ENCODE results near the gene LY6G5C. TPM values are rescaled to one million over a fixed set of nuclear protein-coding genes. Genes with fewer than 3 reads are reported as not detected.
A peak's percentile ranks its signal among the peaks of the same experiment; 100 is the strongest.

LY6G5C gene
- polyA plus RNA-seq, 3 donors from 2014 or later: 4.6 to 9.7 (median 6.1) TPM

DNA sequence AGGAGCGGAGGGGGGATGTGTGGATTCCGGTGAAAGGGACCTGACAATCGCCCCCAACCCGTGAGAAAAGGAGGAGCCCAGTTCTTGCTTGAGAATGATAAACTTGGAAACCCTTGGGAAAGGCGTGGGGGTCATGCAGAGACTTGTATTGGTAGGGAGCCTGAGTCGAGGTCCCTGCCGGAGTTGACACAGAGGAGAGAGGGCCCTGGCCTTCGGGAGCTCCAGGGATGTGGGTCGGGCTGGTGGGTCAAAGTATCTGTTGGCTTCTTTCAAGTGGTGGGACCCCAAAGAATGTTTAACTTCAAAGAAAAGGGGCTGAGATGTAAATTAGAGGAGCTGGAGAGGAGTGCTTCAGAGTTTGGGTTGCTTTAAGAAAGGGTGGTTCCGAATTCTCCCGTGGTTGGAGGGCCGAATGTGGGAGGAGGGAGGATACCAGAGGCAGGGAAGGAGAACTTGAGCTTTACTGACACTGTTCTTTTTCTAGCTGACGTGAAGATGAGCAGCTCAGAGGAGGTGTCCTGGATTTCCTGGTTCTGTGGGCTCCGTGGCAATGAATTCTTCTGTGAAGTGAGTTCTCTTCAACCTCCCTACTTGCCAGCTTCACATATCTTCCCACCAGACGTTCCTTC lies 14.4 kb downstream of the LY6G5C start:
- Mint-ChIP-seq H3K27me3 (ENCODE audit: low read depth in 3 of 3) (peaks cover 12 to 16% (median 13%) of the 10 kb centered on the region in 3 donors), H3K36me3 (peaks cover 4 to 45% (median 15%) of the 10 kb centered on the region in 3 donors), H3K9me3 (no peaks in the 10 kb centered on the region), H3K27ac (peak overlapping the region; percentile 95 to 99 (median 99)), H3K4me1 (peaks cover 50 to 54% of the 10 kb centered on the region in 2 donors), H3K4me3 (peak overlapping the region; percentile 88 to 100 (median 97))
- DNase-seq: no peak

DNA sequence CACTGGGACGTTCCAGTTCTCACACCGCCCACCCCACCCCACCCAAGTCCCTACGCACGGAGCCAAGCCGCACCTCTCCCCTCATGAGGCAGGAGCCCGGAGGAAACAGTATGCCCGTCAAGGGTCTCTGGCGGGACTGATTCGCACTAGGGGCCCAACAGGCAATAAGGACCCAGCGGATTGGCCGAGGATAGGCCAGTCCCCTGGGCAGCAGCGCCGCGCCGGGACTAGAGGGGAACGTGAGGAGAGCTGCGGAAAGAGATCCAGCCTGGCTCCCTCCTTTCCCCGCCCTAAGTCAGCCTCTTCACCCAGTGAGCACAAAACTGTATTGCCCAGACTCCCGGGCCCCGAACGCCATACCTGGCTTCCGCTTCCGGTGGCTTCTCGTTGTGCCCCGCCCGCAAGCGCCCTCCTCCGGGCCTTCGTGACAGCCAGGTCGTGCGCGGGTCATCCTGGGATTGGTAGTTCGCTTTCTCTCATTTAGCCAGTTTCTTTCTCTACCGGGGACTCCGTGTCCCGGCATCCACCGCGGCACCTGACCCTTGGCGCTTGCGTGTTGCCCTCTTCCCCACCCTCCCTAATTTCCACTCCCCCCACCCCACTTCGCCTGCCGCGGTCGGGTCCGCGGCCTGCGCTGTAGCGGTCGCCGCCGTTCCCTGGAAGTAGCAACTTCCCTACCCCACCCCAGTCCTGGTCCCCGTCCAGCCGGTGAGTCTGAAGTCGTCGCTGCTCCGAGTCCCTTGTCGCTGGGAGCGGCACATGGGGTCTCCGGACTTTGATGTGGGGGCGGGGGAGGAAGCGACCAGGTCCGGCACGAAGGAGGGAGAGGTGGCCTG lies 15.1 kb downstream of the LY6G5C start, which contains the start of gene CSNK2B:
Gene CSNK2B (plus strand): TSS at position 580 of the 836 bp plus-strand sequence. CDS start 752 bp downstream, outside the sequence.
- H3K27ac Mint-ChIP-seq: peak within 1 kb of the TSS; percentile 95 to 99 (median 99)
- peak; percentile 97 for DNase-seq
- peaks cover 12 to 16% (median 13%) of the 10 kb centered on the region in 3 donors for H3K27me3 Mint-ChIP-seq (ENCODE audit: low read depth in 3 of 3)
- no peaks in the 10 kb centered on the region for H3K9me3 Mint-ChIP-seq
- H3K36me3 Mint-ChIP-seq: peaks cover 4 to 41% (median 15%) of the 10 kb centered on the region in 3 donors
- peaks cover 56 to 61% of the 10 kb centered on the region in 2 donors for H3K4me1 Mint-ChIP-seq
- peak within 1 kb of the TSS; percentile 88 to 100 (median 97) for H3K4me3 Mint-ChIP-seq

DNA sequence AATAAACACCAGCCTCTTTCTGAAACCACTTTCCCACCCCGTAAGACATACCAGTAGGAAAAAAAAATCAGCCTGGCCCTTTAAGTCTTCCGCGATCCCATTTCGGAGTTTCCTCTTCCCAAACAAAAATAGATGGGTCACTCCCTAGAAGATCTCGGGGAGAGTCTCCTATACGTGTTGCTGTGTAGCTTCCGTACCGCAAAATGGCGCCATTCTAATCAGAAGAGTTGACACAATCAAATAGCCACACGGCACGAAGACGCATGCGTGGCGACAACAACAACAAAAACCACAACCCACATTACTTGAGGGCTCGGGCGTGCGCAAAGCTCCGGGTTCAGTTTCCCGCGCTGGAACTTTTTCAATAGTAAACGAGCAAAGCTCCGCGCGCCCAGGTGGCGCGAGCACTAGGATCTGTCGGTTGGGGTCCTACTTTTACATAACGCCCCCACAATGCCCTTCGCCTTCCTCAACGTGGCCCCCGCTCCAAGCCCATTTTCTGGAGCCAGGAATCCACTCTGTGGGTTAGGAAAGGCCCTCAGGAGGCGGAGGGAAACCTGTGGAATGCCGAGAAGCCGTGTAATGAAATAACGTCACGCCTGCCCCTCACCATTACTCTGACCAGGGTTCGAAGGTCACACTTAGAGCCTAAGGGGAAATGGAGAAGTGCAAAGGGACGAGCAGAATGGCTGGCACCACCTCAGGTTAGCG lies 15.9 kb downstream of the LY6G5C start, which contains the start of gene GPANK1:
Gene GPANK1 (minus strand): TSS at position 208 of the 711 bp plus-strand sequence. CDS start 519 bp downstream, outside the sequence.
- H3K27me3 Mint-ChIP-seq (ENCODE audit: low read depth in 3 of 3): peaks cover 12 to 16% (median 13%) of the 10 kb centered on the region in 3 donors
- H3K4me3 Mint-ChIP-seq: peak within 1 kb of the TSS; percentile 88 to 100 (median 97)
- H3K4me1 Mint-ChIP-seq: peaks cover 61 to 66% of the 10 kb centered on the region in 2 donors
- peaks cover 4 to 34% (median 10%) of the 10 kb centered on the region in 3 donors for H3K36me3 Mint-ChIP-seq
- peak within 1 kb of the TSS; percentile 95 to 99 (median 99) for H3K27ac Mint-ChIP-seq
- DNase-seq: peak; percentile 88 to 91 (median 90)
- no peaks in the 10 kb centered on the region for H3K9me3 Mint-ChIP-seq

DNA sequence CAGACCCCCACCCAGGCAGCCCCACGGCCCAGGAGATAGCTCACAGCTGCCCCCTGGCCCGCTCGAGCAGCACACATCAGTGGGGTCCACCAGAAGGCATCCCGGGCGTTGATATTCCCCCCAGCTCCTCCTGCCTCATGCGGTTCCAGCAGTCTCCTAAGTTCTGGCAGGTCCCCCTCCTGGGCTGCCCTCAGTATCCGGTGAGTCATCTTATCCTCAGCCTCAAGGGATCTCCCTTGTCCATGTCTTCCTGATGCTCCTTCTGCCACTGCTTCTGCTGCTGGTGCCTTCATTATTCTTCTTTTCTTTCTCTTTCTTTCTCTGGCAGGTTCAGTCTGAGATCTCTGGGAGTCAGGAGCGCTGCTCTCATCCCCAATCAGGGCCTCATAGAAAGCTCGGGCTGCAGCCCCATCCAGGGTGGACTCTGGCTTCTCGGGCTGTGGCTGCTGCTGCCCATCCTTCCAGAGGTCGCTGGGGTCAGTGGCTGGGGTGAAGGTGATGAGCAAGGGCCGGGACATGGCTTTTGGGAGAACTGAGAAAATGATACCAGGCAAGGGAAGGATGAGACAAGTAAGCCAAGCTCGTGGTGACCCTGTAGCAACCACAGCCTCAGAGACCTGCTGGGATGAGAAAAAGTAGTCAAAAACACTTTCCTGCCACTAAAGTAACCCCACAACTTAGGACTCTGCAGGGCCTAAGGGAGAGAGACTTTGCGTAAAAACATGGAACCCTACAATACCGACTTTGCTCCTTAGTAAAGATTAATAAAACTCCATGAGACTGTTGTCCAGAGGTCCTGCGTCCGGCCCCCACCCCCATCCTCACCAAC lies 16.7 kb downstream of the LY6G5C start:
- H3K4me3 Mint-ChIP-seq: peak overlapping the region; percentile 88 to 100 (median 97)
- H3K36me3 Mint-ChIP-seq: peaks cover 4 to 29% (median 10%) of the 10 kb centered on the region in 3 donors
- H3K27ac Mint-ChIP-seq: peak overlapping the region; percentile 95 to 99 (median 99)
- DNase-seq: peak in 1 of 3 donors; percentile 12
- no peaks in the 10 kb centered on the region for H3K9me3 Mint-ChIP-seq
- H3K27me3 Mint-ChIP-seq (ENCODE audit: low read depth in 3 of 3): peaks cover 12 to 16% (median 13%) of the 10 kb centered on the region in 3 donors
- peaks cover 69 to 74% of the 10 kb centered on the region in 2 donors for H3K4me1 Mint-ChIP-seq

DNA sequence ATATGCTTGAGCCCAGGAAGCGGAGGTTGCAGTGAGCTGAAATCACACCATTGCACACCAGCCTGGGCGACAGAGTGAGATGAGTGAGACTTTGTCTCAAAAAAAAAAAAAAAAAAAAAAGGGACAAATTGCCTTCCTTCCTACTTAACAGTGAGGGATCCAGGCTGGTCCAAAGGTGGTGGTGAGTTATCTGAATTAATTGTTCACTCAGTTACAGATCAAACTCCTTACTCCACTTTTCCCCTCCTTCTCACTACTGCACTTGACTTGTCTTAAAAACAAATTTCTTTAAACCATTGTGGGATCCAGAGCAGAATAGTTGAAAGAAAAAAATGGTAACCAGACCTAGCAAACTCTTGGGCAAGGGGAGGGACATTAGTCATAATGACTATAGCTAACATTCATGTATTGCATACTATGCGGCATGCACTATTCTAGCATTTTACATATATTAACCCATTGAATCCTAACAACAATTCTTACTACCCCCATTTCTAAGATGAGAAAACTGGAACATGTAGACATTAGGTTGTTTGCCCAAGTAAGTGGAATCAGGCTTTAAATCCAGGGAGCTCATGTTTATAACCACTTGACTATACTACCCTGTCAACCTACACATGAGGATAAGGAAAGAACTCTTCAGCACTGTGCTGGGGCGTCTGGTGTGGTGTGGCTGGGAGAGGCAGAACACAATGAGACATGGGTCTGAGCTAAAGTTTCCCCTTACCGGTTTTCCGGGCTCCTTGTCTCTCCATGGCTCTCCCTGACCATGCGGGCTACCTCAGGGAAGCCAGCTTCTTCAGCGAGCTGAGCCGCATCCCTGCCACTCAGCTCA lies 17.5 kb downstream of the LY6G5C start:
- Mint-ChIP-seq H3K4me3 (peak overlapping the region; percentile 88 to 100 (median 97)), H3K4me1 (peaks cover 75 to 79% of the 10 kb centered on the region in 2 donors), H3K27me3 (ENCODE audit: low read depth in 3 of 3) (peaks cover 12 to 16% (median 13%) of the 10 kb centered on the region in 3 donors), H3K27ac (peak overlapping the region; percentile 32 to 99 (median 98)), H3K36me3 (peaks cover 4 to 22% (median 10%) of the 10 kb centered on the region in 3 donors), H3K9me3 (no peaks in the 10 kb centered on the region)
- no peak for DNase-seq

DNA sequence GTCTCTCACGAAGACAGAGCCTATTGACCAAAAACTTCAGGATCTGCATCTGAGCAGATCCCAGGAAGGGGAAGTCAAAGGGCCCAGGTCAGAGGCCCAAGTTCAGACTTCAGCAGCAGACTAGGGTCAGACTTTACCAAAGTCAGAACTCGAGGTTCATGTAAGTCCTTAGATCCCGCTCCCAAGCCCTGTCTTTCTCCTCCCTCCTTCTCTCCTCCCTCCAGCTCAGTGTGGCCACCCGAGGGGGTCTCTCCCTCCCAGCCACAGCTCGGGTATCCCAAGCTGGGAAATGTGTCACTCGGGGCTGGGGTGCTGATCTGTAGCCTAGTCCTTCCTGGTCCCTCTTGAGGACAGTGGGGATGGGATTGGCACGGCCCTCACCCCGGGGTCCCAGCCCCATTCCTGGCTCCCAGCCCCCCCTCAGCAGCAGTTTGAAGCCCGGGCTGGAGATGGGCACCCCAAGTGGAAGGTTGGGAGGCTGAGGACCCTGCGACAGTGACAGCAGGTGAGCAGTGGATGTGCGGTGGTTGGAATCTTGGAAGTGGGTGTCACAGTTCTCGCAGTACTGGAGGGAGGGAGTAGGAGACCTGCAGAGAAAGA lies 18.6 kb downstream of the LY6G5C start:
- H3K36me3 Mint-ChIP-seq: peaks cover 4 to 17% (median 4%) of the 10 kb centered on the region in 3 donors
- peak overlapping the region in 4 of 5 donors; percentile 40 to 91 (median 70) for H3K4me3 Mint-ChIP-seq
- peaks cover 12 to 16% (median 13%) of the 10 kb centered on the region in 3 donors for H3K27me3 Mint-ChIP-seq (ENCODE audit: low read depth in 3 of 3)
- peaks cover 76 to 79% of the 10 kb centered on the region in 2 donors for H3K4me1 Mint-ChIP-seq
- no peaks in the 10 kb centered on the region for H3K9me3 Mint-ChIP-seq
- no peak for DNase-seq
- peak overlapping the region in 4 of 6 donors; percentile 37 to 70 (median 58) for H3K27ac Mint-ChIP-seq

DNA sequence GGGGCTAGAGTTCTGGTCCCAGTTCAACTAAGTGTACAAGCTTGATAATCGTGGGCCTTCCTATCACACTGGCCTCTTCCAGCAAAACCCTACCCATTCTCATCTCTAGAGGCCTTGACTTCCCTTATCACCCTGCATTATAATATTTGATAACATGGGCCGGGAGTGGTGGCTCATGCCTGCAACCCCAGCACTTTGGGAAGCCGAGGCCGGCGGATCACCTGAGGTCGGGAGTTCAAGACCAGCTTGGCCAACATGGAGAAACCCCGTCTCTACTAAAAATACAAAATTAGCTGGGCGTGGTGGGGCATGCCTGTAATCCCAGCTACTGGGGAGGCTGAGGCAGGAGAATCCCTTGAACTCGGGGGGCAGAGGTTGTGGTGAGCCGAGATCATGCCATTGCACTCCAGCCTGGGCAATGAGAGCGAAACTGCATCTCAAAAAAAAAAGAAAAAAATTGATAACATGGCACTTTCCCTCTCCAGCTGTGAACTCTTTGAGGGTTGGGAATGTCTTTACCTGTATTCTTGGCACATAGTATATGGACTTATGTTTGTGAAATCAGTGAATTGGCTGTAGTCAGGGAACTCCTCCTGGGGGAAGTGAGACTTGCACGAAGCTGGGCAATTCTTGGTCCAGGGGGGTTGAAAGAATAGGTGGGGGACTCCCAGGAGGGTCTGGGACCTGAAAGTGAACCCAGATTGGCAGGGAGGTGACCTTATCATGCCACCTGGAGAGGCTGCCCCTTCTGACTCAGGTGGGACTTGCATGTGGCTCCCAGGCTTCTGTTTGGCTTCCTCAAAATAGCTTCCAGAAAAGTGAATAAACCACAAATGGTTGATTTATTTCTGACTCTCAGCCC lies 19.4 kb downstream of the LY6G5C start:
- DNase-seq: no peak
- peak overlapping the region; percentile 85 to 91 (median 88) for H3K4me3 Mint-ChIP-seq
- peak overlapping the region; percentile 83 to 95 (median 92) for H3K27ac Mint-ChIP-seq
- no peaks in the 10 kb centered on the region for H3K9me3 Mint-ChIP-seq
- H3K36me3 Mint-ChIP-seq: peaks cover 4 to 19% (median 5%) of the 10 kb centered on the region in 3 donors
- H3K4me1 Mint-ChIP-seq: peaks cover 75 to 78% of the 10 kb centered on the region in 2 donors
- H3K27me3 Mint-ChIP-seq (ENCODE audit: low read depth in 3 of 3): peaks cover 12 to 16% (median 13%) of the 10 kb centered on the region in 3 donors

DNA sequence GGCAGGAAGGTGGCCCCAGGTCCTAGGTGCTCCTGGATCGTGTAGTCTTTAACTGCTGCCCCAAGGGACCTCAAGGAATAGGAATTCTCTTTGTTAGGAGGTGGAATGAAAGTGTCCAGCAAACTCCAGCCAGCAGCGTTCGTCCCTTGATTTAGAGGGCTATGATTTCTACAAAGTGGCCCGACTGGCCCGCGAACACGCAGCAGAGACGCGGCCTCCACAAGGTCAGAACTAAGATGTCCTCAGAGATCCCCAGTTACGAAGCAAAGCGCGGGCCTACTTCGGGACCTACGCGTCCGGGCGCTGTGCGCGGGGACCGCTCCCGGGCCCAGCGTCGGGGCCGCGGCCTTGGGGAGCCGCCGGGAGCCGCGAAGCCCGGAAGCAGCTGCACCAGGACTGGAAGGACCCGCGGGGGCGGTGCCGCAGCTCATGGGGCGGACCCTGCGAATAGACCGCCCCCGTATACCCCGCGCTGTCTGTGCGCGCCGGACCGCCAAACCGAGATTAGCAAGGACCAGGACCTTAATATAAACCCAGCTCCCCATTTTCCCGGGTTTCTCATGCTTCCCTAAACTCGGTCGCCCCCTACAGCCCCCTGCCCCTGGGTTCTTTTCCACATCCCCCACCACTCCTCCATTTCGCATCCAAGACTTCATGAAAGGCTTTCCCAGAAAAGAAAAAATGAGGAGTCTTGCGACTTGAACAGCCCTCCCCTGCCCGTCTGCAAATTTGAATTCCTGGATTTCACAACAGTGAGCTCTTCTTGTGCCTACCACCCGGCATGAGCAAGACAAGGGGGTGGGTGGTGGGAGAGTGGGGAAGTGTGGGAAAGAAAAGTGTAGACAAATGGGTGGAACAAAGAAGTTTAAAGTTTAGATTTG lies 20.2 kb downstream of the LY6G5C start, which contains the start of gene C6orf47:
Gene C6orf47 (minus strand): TSS at position 398 of the 881 bp plus-strand sequence. CDS start 831 bp downstream, outside the sequence.
- peak within 1 kb of the TSS; percentile 87 to 91 (median 90) for H3K4me3 Mint-ChIP-seq
- peak within 1 kb of the TSS; percentile 83 to 95 (median 92) for H3K27ac Mint-ChIP-seq
- peaks cover 8 to 19% (median 8%) of the 10 kb centered on the region in 3 donors for H3K36me3 Mint-ChIP-seq
- DNase-seq: peak; percentile 76 to 79 (median 78)
- no peaks in the 10 kb centered on the region for H3K9me3 Mint-ChIP-seq
- peaks cover 73 to 78% of the 10 kb centered on the region in 2 donors for H3K4me1 Mint-ChIP-seq
- peaks cover 9 to 12% (median 11%) of the 10 kb centered on the region in 3 donors for H3K27me3 Mint-ChIP-seq (ENCODE audit: low read depth in 3 of 3)

DNA sequence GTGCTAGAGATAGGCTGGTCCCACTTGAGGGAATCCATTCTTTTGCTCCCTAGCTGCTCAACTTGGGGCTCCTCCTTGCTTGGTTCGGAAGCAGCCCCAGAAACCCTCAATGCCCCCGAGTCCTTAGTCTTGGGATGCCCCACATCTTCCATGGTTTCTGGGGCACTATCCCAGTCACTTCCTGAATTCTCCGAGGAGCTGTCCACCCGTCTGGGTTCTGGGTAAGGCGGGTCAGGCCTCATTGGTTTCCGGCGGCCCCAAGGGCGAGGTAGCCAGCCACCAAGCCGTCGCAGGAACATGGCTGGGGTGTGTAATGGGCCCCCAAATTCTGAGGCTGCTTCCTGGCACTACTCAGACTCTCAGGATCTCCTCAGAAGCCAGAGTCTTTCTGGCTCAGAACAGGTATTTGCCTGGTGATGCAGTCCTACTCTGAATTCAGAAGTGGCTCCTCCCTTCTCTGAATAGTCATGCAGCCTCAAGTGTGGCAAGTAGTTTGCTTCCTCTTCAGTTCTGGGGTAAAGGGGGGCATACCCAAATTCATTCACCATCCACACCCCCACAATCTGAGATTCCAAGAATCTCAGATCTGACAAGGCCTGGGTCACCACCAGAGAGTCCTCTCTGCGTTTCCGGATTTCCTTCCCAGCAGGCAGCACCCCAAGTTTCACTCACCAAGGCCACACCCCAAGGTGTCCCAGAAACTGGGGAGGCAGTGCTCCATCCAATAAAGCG lies 21.1 kb downstream of the LY6G5C start:
- DNase-seq: peak in 1 of 3 donors; percentile 17
- no peaks in the 10 kb centered on the region for H3K9me3 Mint-ChIP-seq
- H3K4me1 Mint-ChIP-seq: peaks cover 77 to 84% of the 10 kb centered on the region in 2 donors
- H3K27me3 Mint-ChIP-seq (ENCODE audit: low read depth in 3 of 3): peaks cover 3 to 8% (median 6%) of the 10 kb centered on the region in 3 donors
- H3K36me3 Mint-ChIP-seq: peaks cover 7 to 18% (median 8%) of the 10 kb centered on the region in 3 donors
- H3K4me3 Mint-ChIP-seq: peak overlapping the region; percentile 87 to 91 (median 90)
- H3K27ac Mint-ChIP-seq: peak overlapping the region; percentile 83 to 93 (median 88)
